SU-DHL-6 (cell line): ENCODE results near the gene PSMD3.

Source experiments
- H2AFZ ChIP-seq: fragments of 200-600 bp; sonication (generic); 2 replicates; pipeline ENCODE4 v1.6.1; 2014; ENCODE audit warnings: low read depth, mild to moderate bottlenecking, moderate library complexity, mixed read lengths, antibody characterized with exemption, low read length; ENCODE audit not compliant: severe bottlenecking
- H3F3A ChIP-seq: fragments of 200-600 bp; shearing (Covaris generic); 2 replicates; pipeline ENCODE4 v1.6.0; 2016; ENCODE audit warnings: antibody characterized with exemption, mild to moderate bottlenecking; ENCODE audit not compliant: insufficient read depth
- H3K27ac ChIP-seq: fragments of 200-600 bp; sonication (generic); 2 replicates; pipeline ENCODE4 v1.5.1; 2016; ENCODE audit warnings: low read depth, mild to moderate bottlenecking, low read length, moderate library complexity, mixed read lengths
- H3K27me3 ChIP-seq: fragments of 200-600 bp; sonication (generic), shearing (Covaris generic); 2 replicates; pipeline ENCODE4 v1.6.0; 2014; ENCODE audit warnings: mild to moderate bottlenecking, low read length
- H3K36me3 ChIP-seq: fragments of 200-600 bp; sonication (generic); 2 replicates; pipeline ENCODE4 v1.6.1; 2014; ENCODE audit warnings: mild to moderate bottlenecking, low read length, mixed read lengths
- H3K4me2 ChIP-seq: fragments of 300-600, 200-600 bp; shearing (Covaris generic), sonication (generic); 2 replicates; pipeline ENCODE4 v1.6.0; 2014; ENCODE audit warnings: low read length, low read depth, mild to moderate bottlenecking; ENCODE audit not compliant: poor library complexity, severe bottlenecking
- H3K4me3 ChIP-seq: fragments of 200-600 bp; sonication (generic); 2 replicates; pipeline ENCODE4 v1.5.1; 2014; ENCODE audit warnings: antibody characterized with exemption, low read length, mild to moderate bottlenecking, mixed read lengths; ENCODE audit not compliant: insufficient read depth, poor library complexity, severe bottlenecking
- H3K79me2 ChIP-seq: fragments of 200-600 bp; sonication (generic); 2 replicates; pipeline ENCODE4 v1.6.1; 2014; ENCODE audit warnings: mild to moderate bottlenecking, low read length, moderate library complexity; ENCODE audit not compliant: insufficient read depth
- H3K9ac ChIP-seq: fragments of 200-600 bp; sonication (generic); 2 replicates; pipeline ENCODE4 v1.7.0; 2014; ENCODE audit warnings: mild to moderate bottlenecking, low read length
- H3K9me2 ChIP-seq: fragments of 200-600 bp; sonication (generic); replicated peaks from 2 replicates; pipeline ENCODE4 v1.6.1; 2014; ENCODE audit warnings: low read length; ENCODE audit not compliant: insufficient read depth
- H3K9me3 ChIP-seq: fragments of 200-600 bp; sonication (generic); 2 replicates; pipeline ENCODE4 v1.6.1; 2014; ENCODE audit warnings: low read length, mixed read lengths; ENCODE audit not compliant: insufficient read depth
- H4K20me1 ChIP-seq: fragments of 200-600 bp; sonication (generic); 2 replicates; pipeline ENCODE4 v1.6.1; 2014; ENCODE audit warnings: low read depth, mild to moderate bottlenecking, antibody characterized with exemption, low read length, moderate library complexity, mixed read lengths
- EZH2phosphoT487 ChIP-seq: fragments of 200-600 bp; sonication (generic), shearing (Covaris generic); conservative IDR thresholded peaks from 2 replicates; pipeline ENCODE4 v1.6.1; 2018; ENCODE audit warnings: mild to moderate bottlenecking, antibody characterized with exemption, low read length, moderate library complexity, mixed read lengths
- TF ChIP-seq, protein P1 (sequence below): fragments of 200-600 bp; sonication (generic); IDR thresholded peaks from one replicate; pipeline ENCODE4 v1.5.1; 2017; ENCODE audit warnings: antibody characterized with exemption, mild to moderate bottlenecking, low read length, moderate library complexity; ENCODE audit not compliant: insufficient read depth, poor library complexity, severe bottlenecking

Gene PSMD3

DNA sequence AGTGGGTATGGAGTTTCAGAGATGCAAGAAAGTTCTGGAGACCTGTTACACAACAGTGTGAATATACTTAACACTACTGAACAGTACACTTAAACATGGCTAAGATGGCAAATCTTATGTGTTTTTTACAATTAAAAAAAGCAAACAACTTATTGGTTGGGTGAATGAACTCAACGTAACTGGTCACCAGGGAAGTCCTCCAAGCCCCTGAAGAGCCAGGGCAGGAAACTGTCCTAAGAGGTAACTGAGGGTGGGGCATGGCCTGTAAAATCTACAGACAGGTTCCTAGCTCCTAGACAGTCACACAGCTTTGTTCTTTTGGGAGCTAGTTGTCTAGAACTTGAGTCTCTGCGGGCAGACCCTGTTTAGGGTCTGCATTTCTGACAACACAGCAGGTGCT is 45.0 kb downstream of the PSMD3 start:
- no peak overlapping the region for H3K4me2 ChIP-seq
- no peaks in the 10 kb centered on the region for H3K36me3 ChIP-seq
- H2AFZ ChIP-seq, result no peak overlapping the region
- no peaks in the 10 kb centered on the region for H3K9me2 ChIP-seq
- TF ChIP-seq, protein P1, sequence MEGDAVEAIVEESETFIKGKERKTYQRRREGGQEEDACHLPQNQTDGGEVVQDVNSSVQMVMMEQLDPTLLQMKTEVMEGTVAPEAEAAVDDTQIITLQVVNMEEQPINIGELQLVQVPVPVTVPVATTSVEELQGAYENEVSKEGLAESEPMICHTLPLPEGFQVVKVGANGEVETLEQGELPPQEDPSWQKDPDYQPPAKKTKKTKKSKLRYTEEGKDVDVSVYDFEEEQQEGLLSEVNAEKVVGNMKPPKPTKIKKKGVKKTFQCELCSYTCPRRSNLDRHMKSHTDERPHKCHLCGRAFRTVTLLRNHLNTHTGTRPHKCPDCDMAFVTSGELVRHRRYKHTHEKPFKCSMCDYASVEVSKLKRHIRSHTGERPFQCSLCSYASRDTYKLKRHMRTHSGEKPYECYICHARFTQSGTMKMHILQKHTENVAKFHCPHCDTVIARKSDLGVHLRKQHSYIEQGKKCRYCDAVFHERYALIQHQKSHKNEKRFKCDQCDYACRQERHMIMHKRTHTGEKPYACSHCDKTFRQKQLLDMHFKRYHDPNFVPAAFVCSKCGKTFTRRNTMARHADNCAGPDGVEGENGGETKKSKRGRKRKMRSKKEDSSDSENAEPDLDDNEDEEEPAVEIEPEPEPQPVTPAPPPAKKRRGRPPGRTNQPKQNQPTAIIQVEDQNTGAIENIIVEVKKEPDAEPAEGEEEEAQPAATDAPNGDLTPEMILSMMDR, result no peak
- TF ChIP-seq EZH2phosphoT487, result no peak
- H3K9ac ChIP-seq, result no peak overlapping the region
- no peaks in the 10 kb centered on the region for H3K79me2 ChIP-seq
- no peak overlapping the region for H3K27ac ChIP-seq
- H3K27me3 ChIP-seq, result no peaks in the 10 kb centered on the region
- H3K9me3 ChIP-seq, result no peaks in the 10 kb centered on the region
- no peak overlapping the region for H3K4me3 ChIP-seq
- H3F3A ChIP-seq, result no peaks in the 10 kb centered on the region
- H4K20me1 ChIP-seq, result no peaks in the 10 kb centered on the region

DNA sequence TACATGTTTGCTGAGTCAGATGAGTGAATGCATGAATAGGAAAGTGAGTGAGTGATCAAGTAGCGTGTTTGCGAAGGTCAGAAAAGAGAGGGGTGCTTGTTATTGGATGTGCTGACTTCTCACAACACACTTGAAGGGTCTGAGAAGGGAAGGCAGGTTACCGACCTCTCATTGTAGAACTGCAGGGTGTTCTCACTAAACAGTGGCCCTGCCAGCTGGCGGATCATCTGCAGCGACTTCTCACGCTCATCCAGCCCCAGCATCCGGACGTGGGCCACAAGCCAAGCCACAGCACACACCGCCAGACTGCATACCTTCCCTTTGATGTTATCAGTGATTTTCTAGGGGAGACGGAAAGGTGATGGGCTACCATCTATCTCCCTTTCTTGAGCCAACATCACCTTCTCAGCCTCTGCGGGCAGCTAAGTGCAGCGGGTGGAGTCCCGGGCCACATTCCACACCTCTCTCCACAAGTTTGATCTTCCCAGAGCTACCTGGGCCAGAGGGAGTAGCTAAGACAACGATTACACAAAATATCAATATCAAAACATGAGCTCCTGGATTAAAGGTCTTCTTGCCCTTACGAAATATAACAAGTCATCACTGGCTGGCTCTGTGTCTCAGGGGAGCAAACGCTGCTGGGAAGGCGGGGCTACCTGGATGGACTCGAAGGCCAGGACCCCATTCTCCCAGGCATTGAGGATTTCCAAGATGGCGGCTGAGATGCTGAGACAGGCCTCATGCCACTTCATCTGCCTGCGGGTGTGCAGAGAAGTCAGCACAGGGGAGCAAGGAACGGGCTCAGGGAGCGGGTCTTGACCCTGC is 45.6 kb downstream of the PSMD3 start:
- Histone ChIP-seq H2AFZ (no peak overlapping the region), H3K9me2 (no peaks in the 10 kb centered on the region), H4K20me1 (no peaks in the 10 kb centered on the region), H3K4me2 (no peak overlapping the region), H3K27me3 (no peaks in the 10 kb centered on the region), H3K9me3 (no peaks in the 10 kb centered on the region), H3K79me2 (no peaks in the 10 kb centered on the region), H3F3A (no peaks in the 10 kb centered on the region), H3K9ac (no peak overlapping the region), H3K36me3 (no peaks in the 10 kb centered on the region), H3K4me3 (no peak overlapping the region), H3K27ac (no peak overlapping the region)
- TF ChIP-seq, protein P1, result no peak
- TF ChIP-seq EZH2phosphoT487, result no peak

GRCh38 chr17:40026816-40027613 is 46.4 kb downstream of the PSMD3 start:
- Histone ChIP-seq H3K27ac (no peak overlapping the region), H3K9ac (no peak overlapping the region), H3K4me3 (no peak overlapping the region), H3F3A (no peaks in the 10 kb centered on the region), H2AFZ (no peak overlapping the region), H3K9me3 (no peaks in the 10 kb centered on the region), H4K20me1 (no peaks in the 10 kb centered on the region), H3K9me2 (no peaks in the 10 kb centered on the region), H3K4me2 (no peak overlapping the region), H3K36me3 (no peaks in the 10 kb centered on the region), H3K27me3 (no peaks in the 10 kb centered on the region), H3K79me2 (no peaks in the 10 kb centered on the region)
- TF ChIP-seq EZH2phosphoT487, result no peak
- TF ChIP-seq, protein P1, result peak; percentile 88
